Endothelial cell (in vitro differentiated cells): ENCODE data around the gene KRTAP2-2. TPM values are rescaled to one million over a fixed set of nuclear protein-coding genes. Genes with fewer than 3 reads are reported as not detected.
"Not testable (repeated sequence)": the region's sequence is repeated elsewhere in the genome, so short reads cannot be mapped to it uniquely, and the experiment has no call there.

Experiments
- DNase-seq: peaks from one replicate; pipeline ENCODE4 v3.0.0; 2021; ENCODE audit warnings: low spot score
- H3K27ac Mint-ChIP-seq: one replicate; pipeline ENCODE4 v1.8.0; 2021; ENCODE audit warnings: mixed read lengths, inconsistent platforms; ENCODE audit not compliant: unreplicated experiment
- H3K27me3 Mint-ChIP-seq: one replicate; pipeline ENCODE4 v1.8.0; 2021; ENCODE audit warnings: mild to moderate bottlenecking, moderate library complexity, mixed read lengths, inconsistent platforms; ENCODE audit not compliant: unreplicated experiment
- H3K36me3 Mint-ChIP-seq: one replicate; pipeline ENCODE4 v1.8.0; 2021; ENCODE audit warnings: mild to moderate bottlenecking, low read depth, mixed read lengths, inconsistent platforms; ENCODE audit not compliant: unreplicated experiment
- H3K4me1 Mint-ChIP-seq: one replicate; pipeline ENCODE4 v1.8.0; 2021; ENCODE audit warnings: mild to moderate bottlenecking, mixed read lengths, inconsistent platforms; ENCODE audit not compliant: unreplicated experiment
- H3K4me3 Mint-ChIP-seq: one replicate; pipeline ENCODE4 v1.8.0; 2021; ENCODE audit warnings: mild to moderate bottlenecking, mixed read lengths, inconsistent platforms; ENCODE audit not compliant: unreplicated experiment
- H3K9me3 Mint-ChIP-seq: one replicate; pipeline ENCODE4 v1.8.0; 2021; ENCODE audit warnings: mixed read lengths, inconsistent platforms; ENCODE audit not compliant: unreplicated experiment
- CTCF ChIP-seq: fragments of 200-600 bp; sonication (generic); IDR thresholded peaks from one replicate; pipeline ENCODE4 v1.5.0; 2021; ENCODE audit warnings: antibody characterized with exemption; ENCODE audit not compliant: unreplicated experiment
- total RNA-seq: library from RNA; stranded (reverse); fragmentation: NEBNext Ultra II Directional; extraction: Animal tissue kit (Norgen Biotek cat#: 25700); gene quantifications from one replicate; pipeline ENCODE4 v1.2.1, GENCODE V29; 2021; ENCODE audit not compliant: unreplicated experiment

Gene KRTAP2-2
- total RNA-seq, 1 donor from 2014 or later: not detected

DNA sequence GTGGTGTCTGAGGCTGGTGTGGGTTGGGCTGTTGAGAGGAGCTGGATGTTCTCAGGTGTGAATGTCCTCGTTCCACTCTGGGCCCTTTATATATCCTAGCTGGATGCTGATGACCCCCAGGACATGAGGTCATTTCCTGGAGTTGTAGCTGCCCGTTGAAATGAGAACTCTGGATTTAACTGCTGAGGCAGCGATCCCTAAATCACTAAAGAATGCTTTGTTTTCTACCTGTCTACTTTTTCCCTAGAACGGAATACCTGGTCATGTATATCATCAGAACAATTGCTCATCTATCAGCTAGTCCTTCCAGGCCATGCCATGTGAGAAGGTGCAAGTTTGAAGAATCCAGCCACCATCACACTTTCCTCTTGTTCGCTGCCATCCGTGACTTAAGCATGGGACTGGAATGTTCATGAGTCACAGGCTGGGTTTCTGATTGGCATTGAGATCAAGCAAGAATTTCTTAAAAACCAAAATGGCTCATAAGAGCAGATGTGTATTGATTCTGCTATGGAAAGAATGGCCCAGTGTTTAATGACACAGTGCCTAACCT lies 5.1 kb upstream of the KRTAP2-2 start, which contains the start of gene KRTAP2-3:
Gene KRTAP2-3 (minus strand): TSS at position 63 of the 553 bp plus-strand sequence. CDS start 64 bp downstream, outside the sequence.
- Mint-ChIP-seq H3K36me3 (no peaks in the 10 kb centered on the region), H3K27ac (no peak within 1 kb of the TSS), H3K4me1 (no peaks in the 10 kb centered on the region), H3K9me3 (no peaks in the 10 kb centered on the region), H3K4me3 (no peak within 1 kb of the TSS), H3K27me3 (peaks cover 1% of the 10 kb centered on the region)
- no peak for DNase-seq
- TF ChIP-seq CTCF: no peak

GRCh38 chr17:41059276-41060051 lies 4.4 kb upstream of the KRTAP2-2 start:
- not testable (repeated sequence) for H3K9me3 Mint-ChIP-seq, H3K36me3 Mint-ChIP-seq, H3K4me1 Mint-ChIP-seq, DNase-seq, H3K4me3 Mint-ChIP-seq, H3K27ac Mint-ChIP-seq, H3K27me3 Mint-ChIP-seq

DNA sequence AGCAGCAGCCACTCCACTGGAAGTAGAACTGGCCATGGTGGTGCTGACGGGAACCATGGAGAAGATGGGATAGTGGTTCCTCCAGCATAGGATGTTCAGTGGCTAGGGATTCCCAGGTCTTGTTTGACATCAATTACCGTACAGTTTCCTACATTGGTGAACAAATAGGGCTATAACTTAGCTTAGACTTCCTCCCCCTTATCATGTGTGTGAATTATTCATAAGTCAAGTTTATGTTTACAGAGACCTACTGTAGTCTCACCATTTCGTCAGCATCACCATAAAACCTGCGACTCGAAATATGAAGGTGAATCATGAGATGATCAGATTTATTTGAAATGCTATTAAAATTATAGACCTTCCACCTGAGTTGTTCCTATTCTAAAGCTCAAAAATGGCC lies 3.7 kb upstream of the KRTAP2-2 start:
- no peaks in the 10 kb centered on the region for H3K36me3 Mint-ChIP-seq
- no peaks in the 10 kb centered on the region for H3K9me3 Mint-ChIP-seq
- no peak for TF ChIP-seq CTCF
- H3K27me3 Mint-ChIP-seq: peaks cover 1% of the 10 kb centered on the region
- no peak overlapping the region for H3K4me3 Mint-ChIP-seq
- no peak overlapping the region for H3K27ac Mint-ChIP-seq
- DNase-seq: no peak
- H3K4me1 Mint-ChIP-seq: no peaks in the 10 kb centered on the region

- Mint-ChIP-seq H3K4me1 (no peaks in the 10 kb centered on the region), H3K9me3 (no peaks in the 10 kb centered on the region), H3K4me3 (no peak overlapping the region), H3K36me3 (no peaks in the 10 kb centered on the region), H3K27me3 (no peaks in the 10 kb centered on the region), H3K27ac (no peak overlapping the region)
- no peak for TF ChIP-seq CTCF
- no peak for DNase-seq
Observed at GRCh38 chr17:41057547-41057946, 2.5 kb upstream of the KRTAP2-2 start.

GRCh38 chr17:41054556-41054955 lies 474 bp downstream of the KRTAP2-2 start:
- not testable (repeated sequence) for H3K36me3 Mint-ChIP-seq, H3K4me3 Mint-ChIP-seq, DNase-seq, H3K27ac Mint-ChIP-seq, H3K27me3 Mint-ChIP-seq, H3K4me1 Mint-ChIP-seq, H3K9me3 Mint-ChIP-seq

GRCh38 chr17:41054025-41054424 lies 1.0 kb downstream of the KRTAP2-2 start:
- Mint-ChIP-seq H3K36me3 (no peaks in the 10 kb centered on the region), H3K4me3 (no peak overlapping the region), H3K9me3 (no peaks in the 10 kb centered on the region), H3K27ac (no peak overlapping the region), H3K4me1 (no peaks in the 10 kb centered on the region), H3K27me3 (no peaks in the 10 kb centered on the region)
- DNase-seq: no peak
- TF ChIP-seq CTCF: no peak
